HG02885 (cell line): Measurements from ENCODE around the gene BOLA2B.
"Not testable (repeated sequence)": the region's sequence is repeated elsewhere in the genome, so short reads cannot be mapped to it uniquely, and the experiment has no call there.

Experiments used
- ATAC-seq: cut with Tn5 transposase; IDR thresholded peaks from one replicate; pipeline ENCODE4 v1.9.1; 2021; ENCODE audit warnings: mild to moderate bottlenecking; ENCODE audit not compliant: unreplicated experiment, poor library complexity

Gene BOLA2B

GRCh38 chr16:30184891-30185682, 8.4 kb downstream of the BOLA2B start:
- no peak for ATAC-seq

- peak; percentile 2 for ATAC-seq
Measured at GRCh38 chr16:30184096-30184890, 9.2 kb downstream of the BOLA2B start.

GRCh38 chr16:30183233-30184095, 10.0 kb downstream of the BOLA2B start, which contains the start of gene CORO1A:
Gene CORO1A, plus strand, starts transcription at chr16:30183602. Its CDS starts 1,608 bp downstream, at chr16:30185210.
- ATAC-seq, result peak; percentile 66

GRCh38 chr16:30180741-30181140, 12.7 kb downstream of the BOLA2B start:
- ATAC-seq, result no peak

GRCh38 chr16:30179931-30180330, 13.5 kb downstream of the BOLA2B start:
- no peak for ATAC-seq

GRCh38 chr16:30179195-30179594, 14.3 kb downstream of the BOLA2B start:
- no peak for ATAC-seq

GRCh38 chr16:30176876-30177275, 16.6 kb downstream of the BOLA2B start:
- ATAC-seq, result not testable (repeated sequence)

GRCh38 chr16:30173054-30173453, 20.4 kb downstream of the BOLA2B start:
- no peak for ATAC-seq

- not testable (repeated sequence) for ATAC-seq
Measured at GRCh38 chr16:30170145-30170544, 23.3 kb downstream of the BOLA2B start.

GRCh38 chr16:30169416-30169815, 24.1 kb downstream of the BOLA2B start:
- not testable (repeated sequence) for ATAC-seq

GRCh38 chr16:30168746-30169145, 24.7 kb downstream of the BOLA2B start:
- not testable (repeated sequence) for ATAC-seq

- ATAC-seq, result no peak
Measured at GRCh38 chr16:30166202-30166902, 27.1 kb downstream of the BOLA2B start.

- ATAC-seq, result no peak
Measured at GRCh38 chr16:30163538-30163937, 29.9 kb downstream of the BOLA2B start.

- no peak for ATAC-seq
Measured at GRCh38 chr16:30157214-30157613, 36.3 kb downstream of the BOLA2B start.

GRCh38 chr16:30155188-30155587, 38.3 kb downstream of the BOLA2B start:
- no peak for ATAC-seq

- no peak for ATAC-seq
Measured at GRCh38 chr16:30152517-30152916, 40.9 kb downstream of the BOLA2B start.

- ATAC-seq, result no peak
Measured at GRCh38 chr16:30151091-30151490, 42.4 kb downstream of the BOLA2B start.

GRCh38 chr16:30149250-30149930, 44.1 kb downstream of the BOLA2B start:
- ATAC-seq, result no peak

GRCh38 chr16:30147843-30148510, 45.5 kb downstream of the BOLA2B start:
- ATAC-seq, result no peak
